ENCODE results near the gene P3H3.

GRCh38 chr12:6861391-6861790 is 33.2 kb downstream of the P3H3 start:
- TF ChIP-seq MYC (IDR thresholded peaks at IDR 0.05; ENCODE audit: low read depth, low read length) (no peak), CTCF (IDR thresholded peaks at IDR 0.05; ENCODE audit: extremely low read depth in 1 of 2, insufficient read depth in 1 of 2, low read depth in 1 of 2, low read length in 2 of 2) (no peak), JUN (IDR thresholded peaks at IDR 0.05; ENCODE audit: borderline replicate concordance, insufficient read depth, insufficient read length, low read depth) (no peak)

Data from endothelial cell of umbilical vein (primary cell).